NCI-H2029 (cell line): ENCODE data around the gene PLEKHH1.

Experiments
- DNase-seq: peaks from one replicate; lab custom pipeline; 2025; lab: John Stamatoyannopoulos, UW

The PLEKHH1 gene

DNA sequence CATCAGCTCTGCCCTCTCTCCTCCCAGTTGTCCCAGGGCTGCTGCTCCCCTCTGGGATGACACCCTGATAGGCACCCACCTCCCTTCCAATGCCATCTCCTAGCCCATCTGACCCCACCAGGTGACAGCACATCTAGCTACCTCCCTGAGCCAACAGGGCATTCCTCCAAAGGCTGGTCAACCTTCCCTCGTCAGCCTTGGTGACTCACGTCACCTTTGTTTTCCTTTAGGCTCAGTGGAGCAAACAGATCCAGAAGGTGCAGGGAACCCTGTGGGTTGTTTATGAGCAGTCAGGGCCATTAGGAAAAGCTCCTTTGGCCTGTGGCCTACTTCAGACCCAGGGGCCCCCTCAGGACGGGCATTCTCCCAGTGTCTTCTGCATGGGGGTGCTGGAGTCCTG lies 34.6 kb downstream of the PLEKHH1 start:
- no peak for DNase-seq

DNA sequence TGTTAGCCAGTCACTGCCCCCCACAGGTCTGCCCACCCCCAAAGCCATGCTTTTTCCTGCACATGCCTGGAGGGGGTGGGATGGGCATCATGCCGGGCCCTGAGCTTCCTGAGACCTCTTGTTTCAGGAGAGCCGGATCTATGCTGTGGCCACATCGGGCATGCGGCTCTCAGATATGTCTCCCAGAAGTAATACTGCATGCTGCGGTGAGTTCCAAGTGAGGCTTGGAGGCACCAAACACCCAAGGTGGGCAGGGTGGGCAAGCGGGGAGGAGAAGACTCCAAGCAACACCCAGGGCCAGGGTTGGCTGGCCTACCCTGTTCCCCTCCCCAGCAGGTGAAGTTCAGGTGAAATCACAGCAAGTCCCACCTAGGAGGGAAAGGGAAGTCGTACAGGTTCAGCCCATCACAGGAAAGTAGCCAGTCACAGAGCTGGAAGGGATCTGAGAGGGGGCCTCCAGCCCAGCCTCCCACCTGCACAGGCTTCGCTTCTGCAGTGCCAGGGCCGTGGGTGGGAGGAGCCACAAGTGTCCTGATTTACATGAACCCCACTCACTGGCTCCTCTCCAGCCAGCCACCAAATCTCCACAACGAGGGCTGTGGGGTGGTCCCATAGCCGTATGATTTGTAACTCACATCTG lies 36.0 kb downstream of the PLEKHH1 start:
- no peak for DNase-seq

DNA sequence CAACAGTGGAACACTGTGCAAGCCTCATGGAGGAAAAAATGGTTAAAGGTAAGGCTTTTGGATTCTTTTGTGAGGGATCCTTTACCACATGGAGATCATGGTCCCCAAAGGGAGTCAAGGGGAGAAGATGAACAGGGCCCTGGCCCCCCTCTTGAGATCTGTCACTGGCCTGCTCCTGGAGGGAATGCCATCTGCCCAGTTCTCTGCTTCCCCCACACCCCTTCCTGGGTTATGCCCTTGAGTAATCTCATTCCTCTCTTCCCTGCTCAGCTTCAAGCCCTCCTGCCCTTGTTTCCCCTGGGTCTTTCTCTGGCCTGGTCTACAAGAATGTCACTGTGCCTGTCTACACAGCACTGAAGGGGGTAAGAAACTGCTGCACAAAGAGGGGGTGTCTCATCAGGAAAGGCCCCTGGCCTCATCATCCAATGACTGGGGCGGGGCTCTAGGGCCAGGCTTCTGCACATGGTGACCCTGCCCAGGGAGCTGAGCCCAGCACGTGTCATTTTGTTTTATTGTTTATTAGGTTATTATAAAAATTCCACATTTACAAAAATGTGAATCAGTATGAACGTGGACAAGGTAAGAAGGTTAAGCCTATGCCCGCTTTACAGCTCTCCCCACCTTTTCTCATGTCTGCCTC lies 36.7 kb downstream of the PLEKHH1 start:
- no peak for DNase-seq

DNA sequence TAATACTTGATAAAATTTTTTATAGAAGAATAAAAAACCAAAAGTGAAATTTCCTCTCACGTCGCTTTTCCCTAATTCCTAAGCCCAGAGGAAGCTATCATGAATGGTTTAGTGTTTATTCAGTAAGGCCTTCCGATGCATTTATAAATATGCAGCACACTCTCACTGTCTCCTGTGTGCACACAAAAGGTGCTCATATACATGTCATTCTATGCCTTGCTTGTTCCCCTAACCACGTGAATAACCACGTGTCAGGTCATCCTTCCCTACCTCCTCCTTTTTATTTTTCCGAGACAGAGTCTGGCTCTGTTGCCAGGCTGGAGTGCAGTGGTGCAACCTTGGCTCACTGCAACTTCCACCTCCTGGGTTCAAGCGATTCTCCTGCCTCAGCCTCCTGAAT lies 37.4 kb downstream of the PLEKHH1 start:
- DNase-seq = no peak

DNA sequence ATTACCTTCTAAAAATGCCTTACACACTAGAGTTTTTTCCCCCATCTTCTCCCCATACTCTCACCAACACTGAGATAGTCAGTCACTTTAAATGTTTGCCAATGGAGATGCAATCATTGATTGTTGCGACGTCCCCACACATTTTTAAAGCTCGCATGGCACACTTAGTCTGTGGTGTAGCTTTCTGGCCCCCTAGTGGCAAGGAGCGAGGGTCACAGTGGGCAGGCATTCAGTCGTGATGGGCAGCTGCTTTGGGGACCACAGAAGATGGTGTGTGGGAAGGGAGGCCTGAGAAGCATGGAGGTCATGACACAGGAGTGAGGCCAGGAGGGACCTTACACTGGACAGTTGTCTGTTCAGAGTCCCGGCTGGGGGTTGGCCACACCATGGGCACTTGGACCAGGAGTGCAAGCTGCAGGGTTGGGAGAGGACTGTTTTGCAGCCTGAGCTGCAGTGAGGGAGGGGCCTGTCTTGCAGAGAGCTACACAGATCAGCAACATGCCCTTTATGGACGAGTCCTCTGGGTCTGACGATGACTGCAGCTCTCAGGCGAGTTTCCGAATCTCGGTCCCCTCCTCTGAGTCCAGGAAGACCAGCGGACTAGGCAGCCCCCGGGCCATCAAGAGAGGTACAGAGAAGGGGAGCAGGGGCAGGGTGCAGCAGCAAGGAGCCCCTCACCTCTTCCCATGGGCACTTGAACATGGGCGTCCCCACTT lies 38.3 kb downstream of the PLEKHH1 start:
- DNase-seq = peak; percentile 26

DNA sequence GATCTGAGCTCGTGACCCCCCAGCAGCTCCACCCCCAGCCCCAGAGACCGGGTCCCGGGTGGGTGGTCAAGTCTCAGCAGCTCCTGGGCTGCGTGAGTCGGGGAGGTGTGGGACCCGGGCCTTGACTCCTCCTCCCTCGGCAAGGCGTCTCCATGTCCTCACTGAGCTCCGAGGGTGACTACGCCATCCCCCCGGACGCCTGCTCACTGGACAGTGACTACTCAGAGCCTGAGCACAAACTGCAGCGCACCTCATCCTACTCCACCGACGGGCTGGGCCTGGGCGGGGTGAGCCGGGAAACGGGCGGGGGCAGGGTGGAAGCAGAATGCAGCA lies 38.9 kb downstream of the PLEKHH1 start:
- no peak for DNase-seq

DNA sequence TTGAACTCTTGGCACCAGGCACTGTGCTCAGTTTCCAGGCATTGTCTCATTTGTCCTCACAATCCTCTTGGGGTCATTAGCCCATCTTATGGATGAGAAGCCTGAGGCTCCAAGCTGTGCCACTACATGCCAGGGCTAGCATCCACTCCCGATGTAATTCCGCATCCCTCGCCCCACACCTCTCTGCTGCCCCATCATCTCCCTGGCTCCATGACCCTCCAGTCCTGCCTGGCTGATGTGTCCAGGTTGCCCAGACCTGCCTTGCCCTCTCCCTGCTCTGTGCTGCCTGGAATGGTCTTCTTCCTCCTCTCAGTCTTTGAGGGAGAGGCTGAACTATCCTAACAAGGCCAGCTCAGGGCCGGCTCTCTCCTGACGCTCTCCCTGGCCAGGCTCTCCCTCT lies 39.5 kb downstream of the PLEKHH1 start:
- no peak for DNase-seq

DNA sequence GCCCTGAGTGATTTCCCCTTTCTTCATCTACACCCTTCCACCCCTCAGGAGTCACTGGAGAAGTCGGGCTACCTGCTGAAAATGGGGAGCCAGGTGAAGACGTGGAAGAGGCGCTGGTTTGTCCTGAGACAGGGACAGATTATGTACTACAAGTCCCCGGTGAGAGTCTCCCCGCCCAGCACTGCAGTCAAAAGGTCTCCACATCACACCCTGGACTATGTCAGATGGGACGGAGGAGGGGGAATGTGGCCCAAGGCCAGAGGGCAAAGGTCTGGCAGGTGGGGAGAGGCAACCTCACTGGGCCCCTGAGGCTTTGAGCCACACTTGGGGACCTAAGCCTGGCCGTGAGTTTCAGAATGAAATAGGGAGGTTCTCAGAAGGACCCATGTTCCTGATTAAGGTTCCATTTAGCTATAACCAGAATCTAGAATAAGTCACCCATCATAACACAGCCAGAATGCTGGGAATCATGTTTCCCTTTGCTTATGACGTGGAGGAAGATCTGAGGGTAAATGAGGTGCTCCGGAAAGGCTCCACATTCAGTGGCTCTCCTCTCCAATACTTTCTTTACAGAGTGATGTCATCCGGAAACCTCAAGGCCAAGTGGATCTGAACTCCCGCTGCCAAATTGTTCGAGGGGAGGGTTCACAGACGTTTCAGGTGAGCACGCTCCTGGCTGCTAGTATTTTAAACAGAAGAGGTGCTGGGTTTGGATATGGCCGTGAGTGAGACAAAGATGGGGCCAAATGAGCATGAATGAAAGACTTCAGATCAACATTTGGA lies 40.3 kb downstream of the PLEKHH1 start:
- DNase-seq = no peak

DNA sequence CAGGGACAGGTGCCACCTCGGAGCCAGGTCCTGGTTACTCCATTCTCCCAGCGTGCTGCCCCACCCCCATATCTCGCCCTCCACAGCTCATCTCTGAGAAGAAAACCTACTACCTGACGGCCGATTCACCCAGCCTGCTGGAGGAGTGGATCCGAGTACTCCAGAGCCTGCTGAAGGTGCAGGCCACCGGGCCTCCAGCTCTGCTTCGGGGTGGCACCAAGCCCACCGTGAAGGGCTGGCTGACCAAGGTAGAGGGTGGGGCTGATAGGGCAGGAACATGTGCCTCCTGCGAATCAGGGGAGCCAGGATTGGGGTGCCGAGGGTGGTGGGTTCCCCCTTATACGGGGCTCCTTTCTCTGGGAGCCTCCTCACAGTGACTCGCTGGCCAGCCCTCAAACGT lies 41.1 kb downstream of the PLEKHH1 start:
- no peak for DNase-seq

DNA sequence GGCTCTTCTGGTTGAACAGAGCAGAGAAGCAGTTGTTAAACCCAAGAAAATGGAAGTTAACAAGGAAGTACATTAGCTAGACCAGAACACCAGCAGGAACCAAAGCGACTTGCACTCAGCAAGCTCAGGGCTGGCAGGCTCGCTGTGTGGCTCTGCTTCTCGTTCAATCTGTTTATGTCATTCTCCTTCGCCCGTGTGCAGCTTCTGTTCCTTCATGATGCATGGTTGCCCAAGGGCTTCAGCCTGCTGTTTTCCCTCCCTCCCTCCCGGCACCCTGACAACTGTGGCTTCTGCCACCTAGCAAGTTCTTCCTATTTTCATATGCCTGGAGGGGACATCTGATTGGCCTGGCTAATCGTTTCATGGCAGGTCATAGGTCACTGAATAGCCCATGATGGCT lies 41.7 kb downstream of the PLEKHH1 start:
- no peak for DNase-seq

DNA sequence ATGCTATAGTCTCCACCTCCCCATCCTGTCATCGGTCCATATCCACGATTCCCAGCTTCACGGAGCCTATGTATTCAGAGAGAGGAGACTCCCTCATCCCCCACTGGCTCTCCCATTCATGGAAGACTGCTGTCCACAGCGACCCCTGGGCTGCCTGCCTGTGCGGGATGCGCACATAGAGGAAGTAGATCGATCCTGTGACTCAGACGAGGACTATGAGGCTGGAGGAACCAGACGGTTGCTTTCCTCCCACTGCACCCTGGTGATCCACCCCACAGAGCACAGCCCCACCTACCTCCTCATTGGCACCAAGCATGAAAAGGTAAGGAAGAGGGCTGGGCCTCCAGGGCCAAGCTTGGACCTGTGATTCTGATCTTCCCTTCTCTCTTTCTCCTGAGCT lies 42.6 kb downstream of the PLEKHH1 start:
- no peak for DNase-seq

DNA sequence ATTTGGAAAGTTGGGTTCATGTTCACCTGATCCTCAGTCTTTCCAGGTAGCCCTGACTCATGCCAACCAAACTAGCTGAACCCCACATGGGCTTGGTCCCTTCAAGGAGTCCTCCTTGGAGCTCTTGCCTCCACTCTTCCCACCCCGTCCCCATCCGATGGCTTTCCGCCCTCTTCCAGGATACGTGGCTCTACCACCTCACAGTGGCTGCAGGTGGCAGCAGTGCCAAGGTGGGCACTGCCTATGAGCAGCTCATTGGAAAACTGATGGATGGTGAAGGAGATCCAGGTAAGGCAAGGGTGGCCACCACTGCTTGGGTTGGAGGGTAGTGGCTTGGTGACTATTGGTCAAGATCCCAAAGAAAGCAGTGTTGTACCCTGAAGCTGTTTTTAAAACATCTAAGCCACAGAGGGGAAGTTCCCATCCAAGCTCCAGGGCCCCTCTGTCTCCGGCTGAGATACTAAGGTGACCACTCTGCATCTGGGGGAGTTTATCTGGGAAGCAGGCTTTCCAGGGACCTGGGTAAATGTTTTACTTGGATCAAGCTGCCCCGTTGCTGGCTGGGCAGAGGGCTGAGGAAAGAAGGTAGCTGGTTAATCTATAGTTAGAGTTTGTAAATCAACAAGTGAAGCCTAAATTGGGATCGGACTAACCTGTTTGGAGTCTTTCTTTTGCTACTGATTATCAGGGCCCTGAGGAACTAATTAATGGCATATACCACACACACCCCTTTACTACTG lies 43.3 kb downstream of the PLEKHH1 start:
- no peak for DNase-seq

DNA sequence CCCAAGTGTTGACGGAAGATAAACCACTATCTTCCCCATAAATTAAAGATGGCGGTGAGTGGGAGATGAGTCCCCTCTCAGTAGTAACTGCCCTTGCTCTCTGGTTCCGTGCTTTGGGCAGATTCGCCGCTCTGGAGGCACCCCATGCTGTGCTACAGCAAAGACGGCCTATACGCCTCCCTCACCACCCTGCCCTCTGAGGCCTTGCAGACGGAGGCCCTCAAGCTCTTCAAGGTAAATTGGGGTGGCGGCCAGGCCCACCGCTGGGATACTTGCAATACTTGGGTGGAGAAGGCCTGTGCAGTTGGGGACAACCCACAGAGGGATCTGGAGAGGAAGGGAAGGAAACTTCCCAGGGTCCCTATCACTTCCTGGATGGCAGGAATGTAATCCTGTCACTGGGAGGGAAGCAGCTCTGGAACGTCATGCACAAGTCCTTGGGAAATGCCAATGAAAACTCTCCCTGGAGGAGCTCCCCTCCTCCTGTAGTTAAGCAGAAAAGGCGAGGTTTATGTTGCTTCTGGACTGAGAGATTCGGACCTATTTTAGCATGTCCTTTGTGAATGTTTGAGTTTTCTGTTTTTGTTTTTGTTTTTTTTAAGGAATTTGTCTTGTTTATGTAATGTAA lies 44.2 kb downstream of the PLEKHH1 start:
- DNase-seq = no peak

DNA sequence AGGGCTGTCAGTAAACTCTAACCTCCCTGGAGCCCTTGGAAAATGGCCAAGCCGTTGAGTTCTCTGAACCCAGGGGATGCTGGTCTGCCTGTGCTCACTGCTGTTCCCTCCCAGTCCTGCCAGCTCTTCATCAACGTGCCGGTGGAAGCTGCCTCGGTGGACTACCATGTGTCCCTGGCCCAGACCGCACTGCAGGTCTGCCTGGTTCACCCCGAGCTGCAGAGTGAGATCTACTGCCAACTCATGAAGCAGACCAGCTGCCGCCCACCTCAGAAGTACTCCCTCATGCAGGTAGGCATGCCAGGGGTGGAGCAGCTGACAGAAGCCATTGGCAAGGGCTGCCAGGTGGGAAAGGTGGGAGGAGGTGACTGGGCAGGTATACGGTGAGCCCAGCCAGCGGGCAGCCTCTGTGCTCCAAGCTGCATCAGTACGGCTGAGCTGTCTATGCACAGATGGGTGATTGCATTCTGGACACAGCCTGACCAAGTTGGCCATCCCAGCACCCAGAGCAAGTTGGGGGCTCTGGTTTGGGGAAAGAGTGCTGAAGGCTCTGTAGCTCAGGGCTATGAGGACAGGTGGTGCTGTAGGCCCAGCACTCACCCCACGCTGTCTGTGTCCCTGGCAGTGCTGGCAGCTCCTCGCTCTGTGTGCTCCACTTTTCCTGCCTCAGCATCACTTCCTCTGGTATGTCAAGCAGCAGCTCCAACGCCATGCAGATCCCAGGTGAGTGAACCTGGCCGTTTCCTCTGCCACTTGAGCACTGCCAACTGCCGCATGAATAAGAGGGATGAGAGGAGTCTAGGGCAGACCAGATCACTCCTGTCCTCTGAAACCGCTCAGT lies 45.0 kb downstream of the PLEKHH1 start:
- no peak for DNase-seq

DNA sequence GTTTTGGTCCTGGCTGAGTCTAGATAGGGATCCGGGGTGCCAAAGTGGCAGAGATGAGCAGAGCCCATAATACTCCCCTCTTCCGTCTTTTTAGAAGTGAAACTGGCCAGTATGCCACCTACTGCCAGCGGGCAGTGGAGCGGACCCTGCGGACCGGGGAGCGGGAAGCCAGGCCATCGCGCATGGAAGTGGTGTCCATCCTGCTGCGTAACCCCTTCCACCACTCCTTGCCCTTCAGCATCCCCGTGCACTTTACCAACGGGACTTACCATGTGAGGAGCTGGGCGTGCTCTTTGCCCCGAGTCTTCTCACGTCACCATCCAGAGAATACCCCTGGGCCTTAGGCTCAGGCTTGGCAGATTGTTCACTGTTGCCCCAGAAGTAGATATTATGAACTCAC lies 46.0 kb downstream of the PLEKHH1 start:
- no peak for DNase-seq

DNA sequence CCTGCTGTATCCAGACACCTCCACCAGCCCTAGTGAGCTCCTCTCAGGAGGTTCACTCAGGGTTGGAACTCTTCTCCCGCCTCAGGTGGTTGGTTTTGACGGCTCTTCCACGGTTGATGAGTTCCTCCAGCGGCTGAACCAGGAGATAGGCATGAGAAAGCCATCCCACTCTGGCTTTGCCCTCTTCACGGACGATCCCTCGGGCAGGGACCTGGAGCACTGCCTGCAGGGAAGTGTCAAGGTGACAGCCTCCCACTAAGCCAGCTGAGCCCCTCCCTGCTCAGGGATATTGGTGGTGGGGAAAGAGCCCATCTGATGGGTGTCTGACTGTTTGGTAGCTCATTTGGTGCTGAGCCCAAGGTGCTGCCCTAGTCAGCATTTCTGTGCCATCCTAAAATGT lies 46.5 kb downstream of the PLEKHH1 start:
- DNase-seq = no peak

DNA sequence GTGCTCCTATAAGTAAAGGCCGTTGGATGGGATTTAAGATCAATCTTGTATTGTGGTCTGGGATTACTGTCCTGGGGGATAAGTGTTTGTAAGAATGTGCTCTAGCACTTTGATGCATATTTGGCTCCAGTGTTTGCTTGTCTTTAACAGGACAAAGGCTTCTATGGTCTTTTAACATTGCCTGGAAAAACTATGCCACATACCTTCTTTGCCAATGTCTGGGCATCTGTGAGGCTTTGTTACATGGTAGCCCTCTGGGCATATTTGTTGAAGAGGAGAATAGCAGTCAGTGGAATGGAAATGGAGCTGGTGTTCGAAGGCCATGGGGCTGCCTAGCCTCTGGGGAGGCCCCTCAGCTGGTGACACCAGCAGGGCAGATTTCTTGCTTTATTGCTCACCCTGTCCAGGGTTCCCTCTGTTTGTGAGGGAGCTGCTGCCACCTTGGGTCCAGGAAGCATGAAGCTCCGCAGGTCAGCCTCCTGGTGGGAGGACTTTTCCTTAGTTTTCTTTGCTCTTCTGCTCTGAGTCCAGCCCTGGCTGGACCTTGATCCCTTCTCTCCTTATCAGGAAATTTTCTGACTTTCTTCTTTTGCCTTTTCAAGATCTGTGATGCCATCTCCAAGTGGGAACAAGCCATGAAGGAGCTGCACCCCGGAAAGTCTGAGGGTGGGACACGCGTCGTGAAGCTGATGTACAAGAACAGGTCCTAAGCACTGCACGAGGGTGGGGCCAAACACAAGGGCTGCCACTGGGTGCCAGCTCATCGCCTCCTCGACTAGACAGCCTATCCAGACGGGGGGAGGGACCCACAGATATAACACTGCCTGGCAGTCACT lies 47.5 kb downstream of the PLEKHH1 start:
- DNase-seq = no peak

DNA sequence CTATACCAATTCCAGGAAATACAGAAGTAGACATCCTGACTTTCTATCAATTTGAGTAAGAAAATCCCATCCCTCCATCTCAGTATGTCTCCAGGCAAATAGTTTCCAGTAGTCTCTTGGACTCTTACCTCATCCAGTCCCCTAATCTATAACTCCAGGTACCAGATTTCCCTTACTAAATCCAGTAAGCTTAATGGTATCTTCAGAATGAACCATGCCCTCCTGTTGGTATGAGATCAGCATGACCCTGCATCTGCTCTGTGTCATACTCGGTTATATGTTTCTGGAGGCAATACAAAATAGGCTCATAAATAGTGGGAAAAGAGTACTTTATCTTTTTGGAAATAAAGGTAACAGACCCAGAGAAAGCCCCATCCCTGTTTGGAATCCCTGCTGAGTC lies 48.6 kb downstream of the PLEKHH1 start:
- DNase-seq = no peak

DNA sequence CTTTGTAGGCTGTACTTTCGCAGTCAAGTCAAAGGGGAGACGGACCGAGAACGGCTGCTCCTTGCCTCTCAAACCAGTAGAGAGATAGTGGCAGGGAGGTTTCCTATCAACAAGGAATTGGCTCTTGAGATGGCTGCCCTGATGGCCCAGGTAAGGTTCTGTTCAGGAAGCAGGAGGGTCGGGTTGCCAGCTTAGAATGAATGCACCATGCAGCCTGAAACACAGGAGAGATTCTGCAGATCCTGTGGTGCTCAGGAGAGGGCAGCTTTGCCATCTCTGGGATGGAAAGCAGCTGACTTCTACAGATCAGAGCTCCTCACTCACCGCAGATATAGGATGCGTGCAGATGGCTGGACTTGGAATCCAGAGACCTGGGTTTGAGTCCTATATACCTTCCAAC lies 49.0 kb downstream of the PLEKHH1 start:
- DNase-seq = no peak
